Spleen (tissue), 11 donors: Measurements from ENCODE around the gene RIT1. TPM values are rescaled to one million over a fixed set of nuclear protein-coding genes. Genes with fewer than 3 reads are reported as not detected.
A peak's percentile ranks its signal among the peaks of the same experiment; 100 is the strongest.

ENCODE experiments used
- DNase-seq: peaks from one replicate; pipeline ENCODE4 v3.0.0-alpha.2; 2020
- H3K27ac ChIP-seq, 8 donors: fragments of 200-600 bp; sonication (generic) in 7 of 8; 1 replicate in 4 of 8; 2 replicates in 4 of 8; pipeline versions ENCODE4 v1.5.0 to v1.8.0; 2016 to 2021; ENCODE audit warnings: inconsistent platforms in 4 of 8, mild to moderate bottlenecking in 4 of 8, moderate library complexity in 1 of 8
- H3K27me3 ChIP-seq, 7 donors: fragments of 200-600 bp; sonication (generic) in 6 of 7; replicated peaks in 1 of 7; 1 replicate in 4 of 7; 2 replicates in 3 of 7; pipeline versions ENCODE4 v1.5.0 to v1.8.0; 2016 to 2021; ENCODE audit warnings: inconsistent platforms in 3 of 7, mild to moderate bottlenecking in 1 of 7
- H3K36me3 ChIP-seq, 6 donors: fragments of 200-600 bp; sonication (generic) in 5 of 6; 1 replicate in 4 of 6; 2 replicates in 2 of 6; pipeline versions ENCODE4 v1.5.0 to v1.8.0; 2016 to 2021; ENCODE audit warnings: inconsistent platforms in 2 of 6
- H3K4me1 ChIP-seq, 6 donors: fragments of 200-600 bp; sonication (generic) in 5 of 6; 1 replicate in 3 of 6; 2 replicates in 3 of 6; pipeline versions ENCODE4 v1.5.0 to v1.8.0; 2016 to 2021; ENCODE audit warnings: inconsistent platforms in 3 of 6
- H3K4me3 ChIP-seq, 8 donors: fragments of 200-600 bp; sonication (generic) in 7 of 8; 1 replicate in 4 of 8; 2 replicates in 4 of 8; pipeline versions ENCODE4 v1.5.0 to v1.8.0; 2016 to 2021; ENCODE audit warnings: inconsistent platforms in 4 of 8, mild to moderate bottlenecking in 4 of 8, moderate library complexity in 2 of 8
- H3K9me3 ChIP-seq, 8 donors: fragments of 200-600 bp; sonication (generic) in 7 of 8; 1 replicate in 4 of 8; 2 replicates in 4 of 8; pipeline versions ENCODE4 v1.5.0 to v1.8.0; 2016 to 2021; ENCODE audit warnings: inconsistent platforms in 4 of 8
- CTCF ChIP-seq, 11 experiments: fragments of 200-600 bp in 7 of 11; fragments of 450-650 bp in 4 of 11; sonication (generic) in 4 of 11; IDR thresholded peaks in 8 of 11; conservative IDR thresholded peaks in 3 of 11; 1 replicate in 7 of 11; 2 replicates in 4 of 11; pipeline versions ENCODE4 v1.4.0 to v1.8.0; 2016 to 2021; ENCODE audit warnings: antibody characterized with exemption in 11 of 11, inconsistent platforms in 4 of 11, mild to moderate bottlenecking in 1 of 11
- POLR2A ChIP-seq, 3 donors: fragments of 450-650 bp; IDR thresholded peaks; one replicate each; pipeline ENCODE4 v1.5.1; 2017; ENCODE audit warnings: antibody characterized with exemption in 3 of 3, mild to moderate bottlenecking in 1 of 3
- POLR2AphosphoS5 ChIP-seq, 3 donors: sonication (generic); formaldehyde crosslinking; IDR thresholded peaks; one replicate each; pipeline ENCODE4 v1.5.1; 2017; ENCODE audit warnings: antibody characterized with exemption in 3 of 3
- WGBS, 5 donors: extraction: QIAGEN DNeasy Blood & Tissue Kit in 3 of 5; methylation state at CpG; one replicate each; pipeline versions ENCODE4 v1.1.5 to v1.1.7; 2013 to 2018; 5-methylcytosine and 5-hydroxymethylcytosine counted together
- intact Hi-C: fragments of 100-400 bp; cut with DNase I; formaldehyde crosslinking; loops from one replicate; pipeline ENCODE4 v1.15.0; 2023; ENCODE audit warnings: low total_unique reads
- polyA plus RNA-seq, 3 donors: library from polyadenylated mRNA; stranded (reverse); fragments of 200-250 nt; gene quantifications; one replicate each; pipeline ENCODE4 v1.2.1, GENCODE V29; 2013
- total RNA-seq, 7 donors: library from RNA; depleted of rRNA in 3 of 7; stranded (reverse); fragments of >200 nt in 3 of 7; fragmentation: NEBNext Ultra II Directional in 4 of 7; extraction: Animal tissue kit (Norgen Biotek cat#: 25700) in 4 of 7; gene quantifications; one replicate each; pipeline versions ENCODE4 v1.1.0 to v1.2.1, GENCODE V29; 2016 to 2021
- donor health status: healthy with polysubstance abuse.
- donor health status: DM: no; HTN: no; CAD: no; lungs with moderate emphysema.
- donor health status: DM: no; HTN: no; CAD: no.
- donor health status: Bipolar disorder and iron deficiency.
- donor health status: healthy.
- donor health status: DM: no; HTN: no; CAD: no.
- donor health status: DM: yes; HTN: yes; CAD: no.

Gene RIT1
- total and polyA plus RNA-seq, 10 donors: 9.0 to 66.2 (median 51.0) TPM

- Histone ChIP-seq H3K9me3 (no peaks in the 10 kb centered on the region), H3K27ac (peak overlapping the region in 4 of 8 donors; percentile 16 to 45 (median 28)), H3K4me1 (peaks cover 0 to 46% (median 7%) of the 10 kb centered on the region in 6 donors), H3K4me3 (no peak overlapping the region), H3K27me3 (no peaks in the 10 kb centered on the region), H3K36me3 (peaks cover 12 to 100% (median 99%) of the 10 kb centered on the region in 6 donors)
- TF ChIP-seq POLR2A (IDR thresholded peaks at IDR 0.05): no peak
- DNase-seq: no peak
- intact Hi-C loops: no loop called here
- 96 to 100% (median 98%) methylated on average over 3 of the region's 3 CpGs for WGBS, 5 donors
Observed at GRCh38 chr1:155954645-155955044, 43.5 kb upstream of the RIT1 start.

GRCh38 chr1:155952505-155952890, 41.3 kb upstream of the RIT1 start:
- H3K36me3 ChIP-seq: peaks cover 9 to 100% (median 99%) of the 10 kb centered on the region in 6 donors
- H3K27ac ChIP-seq: peak overlapping the region in 5 of 8 donors; percentile 1 to 75 (median 36)
- no peaks in the 10 kb centered on the region for H3K9me3 ChIP-seq
- 91 to 96% (median 95%) methylated on average over 13 of the region's 13 CpGs for whole genome bisulfite sequencing, 5 donors
- peak; percentile 52 for DNase-seq
- no peaks in the 10 kb centered on the region for H3K27me3 ChIP-seq
- H3K4me1 ChIP-seq: peaks cover under 1 to 49% (median 5%) of the 10 kb centered on the region in 6 donors
- TF ChIP-seq POLR2A (IDR thresholded peaks at IDR 0.05): no peak
- TF ChIP-seq POLR2AphosphoS5 (IDR thresholded peaks at IDR 0.05): peak in 2 of 3 donors; percentile 13 to 69
- no peak for TF ChIP-seq CTCF (IDR thresholded peaks at IDR 0.05 in 8 of 11, conservative IDR thresholded peaks at IDR 0.05 in 3 of 11)
- no peak overlapping the region for H3K4me3 ChIP-seq
- intact Hi-C loops: no loop called here

- H3K36me3 ChIP-seq: peaks cover 10 to 100% (median 99%) of the 10 kb centered on the region in 6 donors
Observed at GRCh38 chr1:155951753-155952504, 40.8 kb upstream of the RIT1 start.

GRCh38 chr1:155950829-155951228, 39.7 kb upstream of the RIT1 start:
- no peak for TF ChIP-seq POLR2A (IDR thresholded peaks at IDR 0.05)
- TF ChIP-seq POLR2AphosphoS5 (IDR thresholded peaks at IDR 0.05): peak in 1 of 3 donors; percentile 74
- intact Hi-C loops: no loop called here
- H3K27ac ChIP-seq: peak overlapping the region in 3 of 8 donors; percentile 36 to 75 (median 48)
- DNase-seq: peak; percentile 74
- H3K27me3 ChIP-seq: no peaks in the 10 kb centered on the region
- no peak overlapping the region for H3K4me3 ChIP-seq
- H3K4me1 ChIP-seq: peaks cover 18 to 66% (median 22%) of the 10 kb centered on the region in 6 donors
- peaks cover 9 to 99% (median 91%) of the 10 kb centered on the region in 6 donors for H3K36me3 ChIP-seq
- H3K9me3 ChIP-seq: no peaks in the 10 kb centered on the region
- WGBS, 5 donors: 94 to 98% (median 97%) methylated on average over 9 to 27 of the region's 27 CpGs

More at GRCh38 chr1:155951753-155952504, 40.8 kb upstream of the RIT1 start:
- Histone ChIP-seq H3K4me3 (no peak overlapping the region), H3K27ac (peak overlapping the region in 5 of 8 donors; percentile 1 to 75 (median 36)), H3K4me1 (peaks cover 7 to 55% (median 11%) of the 10 kb centered on the region in 6 donors), H3K9me3 (no peaks in the 10 kb centered on the region), H3K27me3 (no peaks in the 10 kb centered on the region)
- 68 to 87% (median 80%) methylated on average over 6 of the region's 6 CpGs for WGBS, 5 donors
- intact Hi-C loops: no loop called here
- TF ChIP-seq POLR2AphosphoS5 (IDR thresholded peaks at IDR 0.05) (peak in 1 of 3 donors; percentile 37), CTCF (IDR thresholded peaks at IDR 0.05 in 8 of 11, conservative IDR thresholded peaks at IDR 0.05 in 3 of 11) (no peak), POLR2A (IDR thresholded peaks at IDR 0.05) (no peak)
- DNase-seq: peak; percentile 54

- Histone ChIP-seq H3K9me3 (no peaks in the 10 kb centered on the region), H3K27me3 (no peaks in the 10 kb centered on the region), H3K27ac (peak overlapping the region in 7 of 8 donors; percentile 74 to 90 (median 81)), H3K36me3 (peaks cover 3 to 74% (median 60%) of the 10 kb centered on the region in 6 donors), H3K4me3 (no peak overlapping the region), H3K4me1 (peaks cover 30 to 85% (median 53%) of the 10 kb centered on the region in 6 donors)
- TF ChIP-seq POLR2AphosphoS5 (IDR thresholded peaks at IDR 0.05): no peak
- no peak for TF ChIP-seq POLR2A (IDR thresholded peaks at IDR 0.05)
- no peak for TF ChIP-seq CTCF (IDR thresholded peaks at IDR 0.05 in 8 of 11, conservative IDR thresholded peaks at IDR 0.05 in 3 of 11)
- WGBS, 5 donors: 89 to 96% (median 92%) methylated on average over 8 of the region's 8 CpGs
- DNase-seq: peak; percentile 68
- intact Hi-C loops: no loop called here
Observed at GRCh38 chr1:155947741-155948140, 36.6 kb upstream of the RIT1 start.
